AG04450 (cell line): Measurements from ENCODE around the gene SH3D19. TPM values are rescaled to one million over a fixed set of nuclear protein-coding genes. Genes with fewer than 3 reads are reported as not detected.
"Not testable (repeated sequence)": the region's sequence is repeated elsewhere in the genome, so short reads cannot be mapped to it uniquely, and the experiment has no call there.

Experiments used
- CTCF ChIA-PET: fragments of 300-600, 350-600 bp; formaldehyde crosslinking; extraction: SDS; loops from one replicate; lab custom pipeline; 2022; ENCODE audit warnings: antibody characterized with exemption, inconsistent platforms; lab: Charles Lee
- POLR2A ChIA-PET: fragments of 350-600 bp; formaldehyde crosslinking; extraction: SDS; loops from one replicate; lab custom pipeline; 2021; ENCODE audit warnings: antibody characterized with exemption, inconsistent platforms; lab: Yijun Ruan, JAX
- DNase-seq: peaks from one replicate; pipeline ENCODE4 v3.0.0-alpha.2; 2011; ENCODE audit warnings: low read depth, low spot score
- H3K27ac ChIP-seq: one replicate; pipeline ENCODE4 v1.5.1; 2012; ENCODE audit warnings: low read depth, low read length, control low read depth
- H3K27me3 ChIP-seq: one replicate; pipeline ENCODE4 v1.6.0; 2012; ENCODE audit warnings: low read length; ENCODE audit not compliant: control insufficient read depth, insufficient read depth
- H3K4me3 ChIP-seq: 2 replicates; pipeline ENCODE4 v1.5.1; 2011; ENCODE audit warnings: mild to moderate bottlenecking, low read depth, low read length, control low read depth
- H3K9me3 ChIP-seq: 2 replicates; pipeline ENCODE4 v1.5.1; 2012; ENCODE audit warnings: low read length; ENCODE audit not compliant: control insufficient read depth, insufficient read depth
- polyA plus RNA-seq: library from polyadenylated mRNA; depleted of rRNA; stranded (reverse); fragments of >200 nt; gene quantifications from 2 replicates; pipeline ENCODE4 v1.2.3, GENCODE V29; 2011
- TF ChIP-seq, protein P1 (sequence below): IDR thresholded peaks from 2 replicates; pipeline ENCODE4 v1.5.1; 2011; ENCODE audit warnings: low read depth, low read length, control low read depth, inconsistent platforms

The SH3D19 gene
- polyA plus RNA-seq, 1 experiment, result 32.6 TPM

DNA sequence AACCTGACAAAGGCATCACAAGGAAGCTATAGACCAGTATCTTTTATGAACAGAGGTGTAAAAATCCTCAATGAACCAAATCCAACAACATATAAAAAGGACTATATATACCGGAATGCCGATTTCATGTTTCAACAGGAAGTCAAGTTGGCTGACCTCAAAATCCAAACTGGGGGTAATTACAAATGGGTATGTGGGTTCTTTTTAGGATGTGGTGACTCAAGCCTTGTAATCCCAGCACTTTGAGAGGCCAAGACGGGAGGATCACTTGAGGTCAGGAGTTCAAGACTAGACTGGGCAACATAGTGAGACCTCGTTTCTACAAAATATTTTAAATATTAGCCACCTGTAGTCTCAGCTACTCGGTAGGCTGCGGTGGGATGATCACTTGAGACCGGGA, 38.0 kb downstream of the SH3D19 start:
- H3K9me3 ChIP-seq, result no peaks in the 10 kb centered on the region
- H3K27ac ChIP-seq, result no peak overlapping the region
- ChIA-PET CTCF (interaction anchor here (0.7 kb wide), 1 partner anchor 232 kb away, joined by 5 read pairs; no protein-coding TSS in a partner anchor), POLR2A (interaction anchor here (0.6 kb wide), 1 partner anchor 77 kb away, joined by 10 read pairs; no protein-coding TSS in a partner anchor)
- no peak overlapping the region for H3K4me3 ChIP-seq
- TF ChIP-seq, protein P1, sequence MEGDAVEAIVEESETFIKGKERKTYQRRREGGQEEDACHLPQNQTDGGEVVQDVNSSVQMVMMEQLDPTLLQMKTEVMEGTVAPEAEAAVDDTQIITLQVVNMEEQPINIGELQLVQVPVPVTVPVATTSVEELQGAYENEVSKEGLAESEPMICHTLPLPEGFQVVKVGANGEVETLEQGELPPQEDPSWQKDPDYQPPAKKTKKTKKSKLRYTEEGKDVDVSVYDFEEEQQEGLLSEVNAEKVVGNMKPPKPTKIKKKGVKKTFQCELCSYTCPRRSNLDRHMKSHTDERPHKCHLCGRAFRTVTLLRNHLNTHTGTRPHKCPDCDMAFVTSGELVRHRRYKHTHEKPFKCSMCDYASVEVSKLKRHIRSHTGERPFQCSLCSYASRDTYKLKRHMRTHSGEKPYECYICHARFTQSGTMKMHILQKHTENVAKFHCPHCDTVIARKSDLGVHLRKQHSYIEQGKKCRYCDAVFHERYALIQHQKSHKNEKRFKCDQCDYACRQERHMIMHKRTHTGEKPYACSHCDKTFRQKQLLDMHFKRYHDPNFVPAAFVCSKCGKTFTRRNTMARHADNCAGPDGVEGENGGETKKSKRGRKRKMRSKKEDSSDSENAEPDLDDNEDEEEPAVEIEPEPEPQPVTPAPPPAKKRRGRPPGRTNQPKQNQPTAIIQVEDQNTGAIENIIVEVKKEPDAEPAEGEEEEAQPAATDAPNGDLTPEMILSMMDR, result no peak
- H3K27me3 ChIP-seq, result no peaks in the 10 kb centered on the region
- no peak for DNase-seq

DNA sequence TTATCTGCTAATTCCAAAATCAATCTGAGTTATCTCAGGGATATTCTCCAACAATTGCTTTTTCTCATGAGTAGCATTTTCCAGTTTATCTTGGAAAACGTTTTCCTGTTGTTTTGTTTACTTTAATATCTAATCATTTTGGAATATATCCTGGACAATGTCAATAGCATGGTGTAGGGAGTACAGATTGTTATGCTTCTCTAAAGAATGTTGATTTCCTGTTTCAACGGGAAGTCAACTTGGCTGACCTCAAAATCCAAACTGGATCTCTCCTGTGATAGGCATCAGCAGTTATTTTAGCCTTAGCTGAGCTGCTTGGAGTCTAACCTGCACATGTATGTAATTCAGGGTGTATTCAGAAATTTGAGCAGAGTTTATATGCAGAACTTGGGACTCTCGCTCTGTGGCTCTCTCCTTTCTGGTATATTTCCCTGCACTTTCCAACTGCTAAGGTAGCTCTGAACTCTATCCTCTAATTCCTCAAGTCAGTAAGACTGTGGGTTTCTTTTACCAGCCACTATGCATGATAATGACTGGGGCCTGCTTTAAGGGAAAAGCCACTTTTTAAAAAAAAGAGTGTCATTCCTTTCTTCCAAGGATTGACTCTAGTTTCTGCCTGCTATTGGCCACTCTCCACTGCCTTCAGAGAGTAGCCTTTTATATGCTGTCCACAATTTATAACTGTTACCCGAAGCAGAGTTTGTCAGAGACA, 40.7 kb downstream of the SH3D19 start:
- H3K4me3 ChIP-seq, result no peak overlapping the region
- ChIA-PET POLR2A (no interaction called here), CTCF (interaction anchor here (1.8 kb wide), 1 partner anchor 8 kb away, joined by 5 read pairs; the partner anchor contains the start of gene PRSS48)
- TF ChIP-seq, protein P1, result no peak
- no peaks in the 10 kb centered on the region for H3K27me3 ChIP-seq
- H3K27ac ChIP-seq, result no peak overlapping the region
- no peaks in the 10 kb centered on the region for H3K9me3 ChIP-seq
- no peak for DNase-seq

DNA sequence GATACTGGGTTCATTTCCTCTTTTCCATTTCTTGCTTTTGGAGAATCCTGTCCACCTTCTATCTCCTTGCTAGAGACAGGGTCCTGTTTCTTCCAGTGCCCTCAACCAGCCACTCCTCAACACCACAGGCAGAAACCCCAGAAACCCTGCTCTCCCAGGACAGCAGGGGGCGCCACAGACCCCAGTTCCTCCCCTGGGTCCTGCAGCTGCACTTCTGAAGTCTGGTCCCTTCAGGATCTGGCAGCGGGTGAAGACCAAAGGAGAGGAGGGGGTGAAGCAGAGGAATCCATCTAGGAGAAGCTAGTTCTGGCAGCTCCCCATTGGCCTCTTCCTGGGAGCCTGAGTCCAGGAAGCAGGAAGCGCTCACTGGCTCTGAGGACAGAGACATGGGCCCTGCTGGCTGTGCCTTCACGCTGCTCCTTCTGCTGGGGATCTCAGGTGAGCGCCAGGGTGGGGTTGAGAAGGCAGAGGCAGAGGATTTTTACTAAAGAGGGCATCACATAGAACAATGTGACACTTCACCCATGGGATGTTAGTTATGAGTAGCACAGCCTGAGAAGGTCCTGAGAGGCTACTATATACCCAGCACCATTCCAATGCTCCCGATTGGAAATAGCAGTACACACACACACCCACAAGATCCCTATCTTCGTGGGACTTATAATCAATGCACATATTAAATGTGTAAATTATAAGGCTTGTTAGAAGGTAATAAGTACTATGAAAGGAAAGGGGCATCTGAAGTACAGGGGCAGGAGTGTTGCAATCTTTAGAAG, 48.4 kb downstream of the SH3D19 start, which contains the start of gene PRSS48:
Gene PRSS48, plus strand, starts transcription at position 375 of the 776 bp plus-strand sequence. Its CDS starts 12 bp downstream, at position 387.
- no peak within 1 kb of the TSS for H3K27ac ChIP-seq
- H3K27me3 ChIP-seq, result no peaks in the 10 kb centered on the region
- H3K9me3 ChIP-seq, result no peaks in the 10 kb centered on the region
- POLR2A ChIA-PET, result no interaction called here
- no peak for DNase-seq
- CTCF ChIA-PET, result interaction anchor here (0.6 to 3.9 kb wide), 17 partner anchors 9 to 484 kb away, joined by 3 to 40 read pairs (median 4); partner anchors contain the start of gene GATB
- TF ChIP-seq, protein P1, result peak; percentile 80
- no peak within 1 kb of the TSS for H3K4me3 ChIP-seq

DNA sequence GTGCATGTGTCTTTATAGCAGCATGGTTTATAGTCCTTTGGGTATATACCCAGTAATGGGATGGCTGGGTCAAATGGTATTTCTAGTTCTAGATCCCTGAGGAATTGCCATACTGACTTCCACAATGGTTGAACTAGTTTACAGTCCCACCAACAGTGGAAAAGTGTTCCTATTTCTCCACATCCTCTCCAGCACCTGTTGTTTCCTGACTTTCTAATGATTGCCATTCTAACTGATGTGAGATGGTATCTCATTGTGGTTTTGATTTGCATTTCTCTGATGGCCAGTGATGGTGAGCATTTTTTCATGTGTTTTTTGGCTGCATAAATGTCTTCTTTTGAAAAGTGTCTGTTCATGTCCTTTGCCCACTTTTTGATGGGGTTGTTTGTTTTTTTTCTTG, 56.5 kb downstream of the SH3D19 start:
- H3K9me3 ChIP-seq, CTCF ChIA-PET, POLR2A ChIA-PET, DNase-seq, H3K27me3 ChIP-seq, H3K4me3 ChIP-seq, H3K27ac ChIP-seq: not testable (repeated sequence)

DNA sequence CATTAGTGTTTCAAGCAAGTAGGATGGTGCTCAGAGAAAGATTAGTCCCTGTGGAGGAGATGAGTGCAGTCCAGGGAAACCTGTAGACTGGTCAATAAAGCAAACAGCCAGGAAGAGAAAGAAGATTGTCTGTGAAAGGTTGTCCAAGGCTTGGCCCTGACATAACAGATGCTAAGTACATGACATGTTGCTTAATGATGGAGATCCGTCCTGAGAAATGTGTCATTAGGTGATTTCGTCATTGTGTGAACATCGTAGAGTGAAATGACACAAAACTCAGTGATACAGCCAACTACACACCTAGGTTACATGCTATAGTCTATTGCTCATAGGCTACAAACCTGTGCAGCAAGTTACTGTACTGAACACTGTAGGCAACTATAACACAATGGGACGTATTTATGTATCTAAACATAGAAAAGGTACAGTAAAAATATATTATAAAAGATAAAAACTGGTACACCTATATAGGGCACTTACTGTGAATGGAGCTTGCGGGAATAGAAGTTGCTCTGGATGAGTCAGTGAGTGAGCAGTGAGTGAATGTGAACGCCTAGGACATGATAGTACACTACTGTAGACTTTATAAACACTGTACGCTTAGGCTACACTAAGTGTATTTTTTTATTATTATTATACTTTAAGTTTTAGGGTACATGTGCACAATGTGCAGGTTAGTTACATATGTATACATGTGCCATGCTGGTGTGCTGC, 57.4 kb downstream of the SH3D19 start:
- CTCF ChIA-PET, result interaction anchor here (0.5 to 5.2 kb wide), 2 partner anchors 7 to 15 kb away, joined by 5 to 40 read pairs; partner anchors contain the start of gene PRSS48
- Histone ChIP-seq H3K4me3 (no peak overlapping the region), H3K9me3 (no peaks in the 10 kb centered on the region), H3K27ac (no peak overlapping the region), H3K27me3 (no peaks in the 10 kb centered on the region)
- no peak for DNase-seq
- TF ChIP-seq, protein P1, result no peak
- POLR2A ChIA-PET, result no interaction called here
